Liver (tissue), 9 donors: ENCODE results near the gene IRF4. TPM values are rescaled to one million over a fixed set of nuclear protein-coding genes. Genes with fewer than 3 reads are reported as not detected.

Experiments
- DNase-seq: peaks from one replicate; pipeline ENCODE4 v3.0.0-alpha.2; 2017; ENCODE audit warnings: low spot score
- H3K27ac ChIP-seq, 2 donors: one replicate each; pipeline ENCODE4 v1.7.0; 2013; ENCODE audit warnings: inconsistent platforms in 2 of 2, low read length in 2 of 2, control low read depth in 1 of 2, low read depth in 1 of 2, mild to moderate bottlenecking in 1 of 2
- H3K27me3 ChIP-seq, 4 donors: one replicate each; pipeline versions ENCODE4 v1.6.1 to v1.7.0; 2013; ENCODE audit warnings: low read length in 3 of 4, inconsistent platforms in 1 of 4, mild to moderate bottlenecking in 1 of 4, moderate library complexity in 1 of 4; ENCODE audit not compliant: control insufficient read depth in 4 of 4, insufficient read depth in 4 of 4
- H3K36me3 ChIP-seq, 4 donors: one replicate each; pipeline versions ENCODE4 v1.6.1 to v1.7.0; 2013; ENCODE audit warnings: low read length in 3 of 4, mild to moderate bottlenecking in 3 of 4, low read depth in 1 of 4, moderate library complexity in 1 of 4; ENCODE audit not compliant: control insufficient read depth in 4 of 4, insufficient read depth in 3 of 4
- H3K4me1 ChIP-seq, 4 donors: one replicate each; pipeline versions ENCODE4 v1.6.1 to v1.7.0; 2013; ENCODE audit warnings: low read length in 3 of 4, mild to moderate bottlenecking in 3 of 4, moderate library complexity in 1 of 4; ENCODE audit not compliant: control insufficient read depth in 4 of 4, insufficient read depth in 4 of 4
- H3K4me3 ChIP-seq, 3 donors: one replicate each; pipeline versions ENCODE4 v1.6.1 to v1.7.0; 2013; ENCODE audit warnings: low read length in 3 of 3, control low read depth in 1 of 3, low read depth in 1 of 3, mild to moderate bottlenecking in 1 of 3
- H3K9ac ChIP-seq, 2 donors: one replicate each; pipeline ENCODE4 v1.7.0; 2013; ENCODE audit warnings: low read length in 2 of 2, mild to moderate bottlenecking in 2 of 2, moderate library complexity in 2 of 2, control low read depth in 1 of 2, low read depth in 1 of 2
- H3K9me3 ChIP-seq, 4 donors: one replicate each; pipeline versions ENCODE4 v1.6.1 to v1.7.0; 2013; ENCODE audit warnings: low read length in 3 of 4; ENCODE audit not compliant: control insufficient read depth in 4 of 4
- EGR1 ChIP-seq, 2 donors: IDR thresholded peaks; 2 replicates each; pipeline ENCODE4 v1.6.1; 2016 to 2018; ENCODE audit warnings: antibody characterized with exemption in 2 of 2, low read depth in 2 of 2
- FOXA1 ChIP-seq: IDR thresholded peaks from 2 replicates; pipeline ENCODE4 v1.6.1; 2016; ENCODE audit warnings: antibody characterized with exemption
- FOXA2 ChIP-seq: IDR thresholded peaks from 2 replicates; pipeline ENCODE4 v1.6.1; 2016; ENCODE audit warnings: antibody characterized with exemption
- GABPA ChIP-seq, 2 donors: IDR thresholded peaks in 1 of 2; conservative IDR thresholded peaks in 1 of 2; 2 replicates each; pipeline ENCODE4 v1.6.1; 2016; ENCODE audit warnings: antibody characterized with exemption in 2 of 2, mild to moderate bottlenecking in 1 of 2, moderate library complexity in 1 of 2
- HNF4A ChIP-seq, 2 donors: conservative IDR thresholded peaks; 2 replicates each; pipeline ENCODE4 v1.6.1; 2016; ENCODE audit warnings: antibody characterized with exemption in 2 of 2, mild to moderate bottlenecking in 2 of 2
- HNF4G ChIP-seq: IDR thresholded peaks from 2 replicates; pipeline ENCODE4 v1.6.1; 2016; ENCODE audit warnings: antibody characterized with exemption
- JUND ChIP-seq, 2 donors: IDR thresholded peaks; 2 replicates each; pipeline ENCODE4 v1.6.1; 2016; ENCODE audit warnings: antibody characterized with exemption in 2 of 2
- NR2F2 ChIP-seq: IDR thresholded peaks from 2 replicates; pipeline ENCODE4 v1.6.1; 2016; ENCODE audit warnings: antibody characterized with exemption
- RXRA ChIP-seq, 2 donors: IDR thresholded peaks; 2 replicates each; pipeline ENCODE4 v1.6.1; 2017 to 2018; ENCODE audit warnings: antibody characterized with exemption in 2 of 2, mild to moderate bottlenecking in 1 of 2
- SP1 ChIP-seq: IDR thresholded peaks from 2 replicates; pipeline ENCODE4 v1.6.1; 2018; ENCODE audit warnings: antibody characterized with exemption, mild to moderate bottlenecking
- TAF1 ChIP-seq: conservative IDR thresholded peaks from 2 replicates; pipeline ENCODE4 v1.6.1; 2016; ENCODE audit warnings: antibody characterized with exemption, mild to moderate bottlenecking
- YY1 ChIP-seq: IDR thresholded peaks from 2 replicates; pipeline ENCODE4 v1.6.1; 2016; ENCODE audit warnings: antibody characterized with exemption, mild to moderate bottlenecking
- WGBS: extraction: QIAGEN DNeasy Blood & Tissue Kit; methylation state at CpG from one replicate; pipeline ENCODE4 v1.1.7; 2013; 5-methylcytosine and 5-hydroxymethylcytosine counted together
- polyA plus RNA-seq, 2 donors: library from polyadenylated mRNA; stranded (reverse) in 1 of 2; unstranded in 1 of 2; fragments of 200-250 nt in 1 of 2; fragments of >200 nt in 1 of 2; fragmentation: Nextera tagmentation in 1 of 2; extraction: Ambion mirVana in 1 of 2; gene quantifications; one replicate each; pipeline versions ENCODE4 v1.2.1 to v1.2.3, GENCODE V29; 2013 to 2015
- total RNA-seq, 2 donors: library from RNA; depleted of rRNA; stranded (reverse); fragments of >200 nt; gene quantifications; one replicate each; pipeline ENCODE4 v1.2.3, GENCODE V29; 2014
- TF ChIP-seq, protein P1 (sequence below): IDR thresholded peaks from 2 replicates; pipeline ENCODE4 v1.6.1; 2016; ENCODE audit warnings: antibody characterized with exemption
- TF ChIP-seq, protein P2 (sequence below): IDR thresholded peaks from 2 replicates; pipeline ENCODE4 v1.6.1; 2016; ENCODE audit warnings: antibody characterized with exemption
- TF ChIP-seq, protein P3 (sequence below): fragments of 150-350 bp; IDR thresholded peaks from 2 replicates; pipeline ENCODE4 v1.5.1; 2017; ENCODE audit warnings: improper control_type of control experiment, low read depth, low read length; ENCODE audit not compliant: missing input control
- TF ChIP-seq, protein P4 (sequence below): IDR thresholded peaks from 2 replicates; pipeline ENCODE4 v1.6.1; 2016; ENCODE audit warnings: antibody characterized with exemption, mild to moderate bottlenecking
- donor health status: healthy.
- donor health status: healthy.
- donor health status: healthy.
- donor health status: healthy.
- donor health status: healthy.

Gene IRF4
- total and polyA plus RNA-seq, 4 donors: 0.68 to 1.6 (median 1.1) TPM

DNA sequence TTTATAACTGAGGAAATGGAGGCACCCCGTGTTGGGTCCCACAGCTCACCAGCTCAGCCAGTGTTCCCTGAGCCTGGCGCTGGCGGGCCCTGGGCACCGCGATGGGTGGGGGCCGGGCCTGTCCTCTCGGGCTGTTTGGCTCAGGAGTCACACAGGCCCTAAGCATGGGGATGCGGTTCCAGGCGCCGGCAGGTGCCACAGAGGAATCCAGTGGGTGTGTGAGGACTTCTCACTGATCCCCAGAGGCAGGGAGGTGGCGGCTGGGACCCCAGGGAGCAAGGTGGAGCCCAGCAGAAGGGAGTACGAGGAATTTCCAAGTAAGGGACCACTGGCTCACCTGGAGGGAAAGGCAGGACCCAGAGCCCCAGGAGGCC, 57.5 kb downstream of the IRF4 start:
- no peak overlapping the region for H3K4me3 ChIP-seq
- peaks cover 0 to 2% (median 0%) of the 10 kb centered on the region in 4 donors for H3K27me3 ChIP-seq
- no peak overlapping the region for H3K27ac ChIP-seq
- no peaks in the 10 kb centered on the region for H3K4me1 ChIP-seq
- 90% methylated on average over 12 of the region's 12 CpGs for WGBS
- H3K9me3 ChIP-seq: no peaks in the 10 kb centered on the region
- TF ChIP-seq FOXA2: no peak
- no peak for TF ChIP-seq SP1
- no peak for TF ChIP-seq HNF4A (conservative IDR thresholded peaks at IDR 0.05)
- no peak for TF ChIP-seq HNF4G
- TF ChIP-seq, protein P1, sequence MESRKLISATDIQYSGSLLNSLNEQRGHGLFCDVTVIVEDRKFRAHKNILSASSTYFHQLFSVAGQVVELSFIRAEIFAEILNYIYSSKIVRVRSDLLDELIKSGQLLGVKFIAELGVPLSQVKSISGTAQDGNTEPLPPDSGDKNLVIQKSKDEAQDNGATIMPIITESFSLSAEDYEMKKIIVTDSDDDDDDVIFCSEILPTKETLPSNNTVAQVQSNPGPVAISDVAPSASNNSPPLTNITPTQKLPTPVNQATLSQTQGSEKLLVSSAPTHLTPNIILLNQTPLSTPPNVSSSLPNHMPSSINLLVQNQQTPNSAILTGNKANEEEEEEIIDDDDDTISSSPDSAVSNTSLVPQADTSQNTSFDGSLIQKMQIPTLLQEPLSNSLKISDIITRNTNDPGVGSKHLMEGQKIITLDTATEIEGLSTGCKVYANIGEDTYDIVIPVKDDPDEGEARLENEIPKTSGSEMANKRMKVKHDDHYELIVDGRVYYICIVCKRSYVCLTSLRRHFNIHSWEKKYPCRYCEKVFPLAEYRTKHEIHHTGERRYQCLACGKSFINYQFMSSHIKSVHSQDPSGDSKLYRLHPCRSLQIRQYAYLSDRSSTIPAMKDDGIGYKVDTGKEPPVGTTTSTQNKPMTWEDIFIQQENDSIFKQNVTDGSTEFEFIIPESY: no peak
- TF ChIP-seq EGR1 (IDR thresholded peaks at IDR 0.05; ENCODE audit: low read depth in 2 of 2): no peak
- TF ChIP-seq, protein P2, sequence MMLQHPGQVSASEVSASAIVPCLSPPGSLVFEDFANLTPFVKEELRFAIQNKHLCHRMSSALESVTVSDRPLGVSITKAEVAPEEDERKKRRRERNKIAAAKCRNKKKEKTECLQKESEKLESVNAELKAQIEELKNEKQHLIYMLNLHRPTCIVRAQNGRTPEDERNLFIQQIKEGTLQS: no peak
- no peak for TF ChIP-seq FOXA1
- TF ChIP-seq, protein P3, sequence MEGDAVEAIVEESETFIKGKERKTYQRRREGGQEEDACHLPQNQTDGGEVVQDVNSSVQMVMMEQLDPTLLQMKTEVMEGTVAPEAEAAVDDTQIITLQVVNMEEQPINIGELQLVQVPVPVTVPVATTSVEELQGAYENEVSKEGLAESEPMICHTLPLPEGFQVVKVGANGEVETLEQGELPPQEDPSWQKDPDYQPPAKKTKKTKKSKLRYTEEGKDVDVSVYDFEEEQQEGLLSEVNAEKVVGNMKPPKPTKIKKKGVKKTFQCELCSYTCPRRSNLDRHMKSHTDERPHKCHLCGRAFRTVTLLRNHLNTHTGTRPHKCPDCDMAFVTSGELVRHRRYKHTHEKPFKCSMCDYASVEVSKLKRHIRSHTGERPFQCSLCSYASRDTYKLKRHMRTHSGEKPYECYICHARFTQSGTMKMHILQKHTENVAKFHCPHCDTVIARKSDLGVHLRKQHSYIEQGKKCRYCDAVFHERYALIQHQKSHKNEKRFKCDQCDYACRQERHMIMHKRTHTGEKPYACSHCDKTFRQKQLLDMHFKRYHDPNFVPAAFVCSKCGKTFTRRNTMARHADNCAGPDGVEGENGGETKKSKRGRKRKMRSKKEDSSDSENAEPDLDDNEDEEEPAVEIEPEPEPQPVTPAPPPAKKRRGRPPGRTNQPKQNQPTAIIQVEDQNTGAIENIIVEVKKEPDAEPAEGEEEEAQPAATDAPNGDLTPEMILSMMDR: no peak
- TF ChIP-seq TAF1: no peak
- no peak for TF ChIP-seq YY1
- TF ChIP-seq RXRA (IDR thresholded peaks at IDR 0.05): no peak
- TF ChIP-seq, protein P4, sequence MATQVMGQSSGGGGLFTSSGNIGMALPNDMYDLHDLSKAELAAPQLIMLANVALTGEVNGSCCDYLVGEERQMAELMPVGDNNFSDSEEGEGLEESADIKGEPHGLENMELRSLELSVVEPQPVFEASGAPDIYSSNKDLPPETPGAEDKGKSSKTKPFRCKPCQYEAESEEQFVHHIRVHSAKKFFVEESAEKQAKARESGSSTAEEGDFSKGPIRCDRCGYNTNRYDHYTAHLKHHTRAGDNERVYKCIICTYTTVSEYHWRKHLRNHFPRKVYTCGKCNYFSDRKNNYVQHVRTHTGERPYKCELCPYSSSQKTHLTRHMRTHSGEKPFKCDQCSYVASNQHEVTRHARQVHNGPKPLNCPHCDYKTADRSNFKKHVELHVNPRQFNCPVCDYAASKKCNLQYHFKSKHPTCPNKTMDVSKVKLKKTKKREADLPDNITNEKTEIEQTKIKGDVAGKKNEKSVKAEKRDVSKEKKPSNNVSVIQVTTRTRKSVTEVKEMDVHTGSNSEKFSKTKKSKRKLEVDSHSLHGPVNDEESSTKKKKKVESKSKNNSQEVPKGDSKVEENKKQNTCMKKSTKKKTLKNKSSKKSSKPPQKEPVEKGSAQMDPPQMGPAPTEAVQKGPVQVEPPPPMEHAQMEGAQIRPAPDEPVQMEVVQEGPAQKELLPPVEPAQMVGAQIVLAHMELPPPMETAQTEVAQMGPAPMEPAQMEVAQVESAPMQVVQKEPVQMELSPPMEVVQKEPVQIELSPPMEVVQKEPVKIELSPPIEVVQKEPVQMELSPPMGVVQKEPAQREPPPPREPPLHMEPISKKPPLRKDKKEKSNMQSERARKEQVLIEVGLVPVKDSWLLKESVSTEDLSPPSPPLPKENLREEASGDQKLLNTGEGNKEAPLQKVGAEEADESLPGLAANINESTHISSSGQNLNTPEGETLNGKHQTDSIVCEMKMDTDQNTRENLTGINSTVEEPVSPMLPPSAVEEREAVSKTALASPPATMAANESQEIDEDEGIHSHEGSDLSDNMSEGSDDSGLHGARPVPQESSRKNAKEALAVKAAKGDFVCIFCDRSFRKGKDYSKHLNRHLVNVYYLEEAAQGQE: no peak
- no peak for TF ChIP-seq NR2F2
- H3K9ac ChIP-seq: no peak overlapping the region
- no peak for DNase-seq
- H3K36me3 ChIP-seq: no peaks in the 10 kb centered on the region

DNA sequence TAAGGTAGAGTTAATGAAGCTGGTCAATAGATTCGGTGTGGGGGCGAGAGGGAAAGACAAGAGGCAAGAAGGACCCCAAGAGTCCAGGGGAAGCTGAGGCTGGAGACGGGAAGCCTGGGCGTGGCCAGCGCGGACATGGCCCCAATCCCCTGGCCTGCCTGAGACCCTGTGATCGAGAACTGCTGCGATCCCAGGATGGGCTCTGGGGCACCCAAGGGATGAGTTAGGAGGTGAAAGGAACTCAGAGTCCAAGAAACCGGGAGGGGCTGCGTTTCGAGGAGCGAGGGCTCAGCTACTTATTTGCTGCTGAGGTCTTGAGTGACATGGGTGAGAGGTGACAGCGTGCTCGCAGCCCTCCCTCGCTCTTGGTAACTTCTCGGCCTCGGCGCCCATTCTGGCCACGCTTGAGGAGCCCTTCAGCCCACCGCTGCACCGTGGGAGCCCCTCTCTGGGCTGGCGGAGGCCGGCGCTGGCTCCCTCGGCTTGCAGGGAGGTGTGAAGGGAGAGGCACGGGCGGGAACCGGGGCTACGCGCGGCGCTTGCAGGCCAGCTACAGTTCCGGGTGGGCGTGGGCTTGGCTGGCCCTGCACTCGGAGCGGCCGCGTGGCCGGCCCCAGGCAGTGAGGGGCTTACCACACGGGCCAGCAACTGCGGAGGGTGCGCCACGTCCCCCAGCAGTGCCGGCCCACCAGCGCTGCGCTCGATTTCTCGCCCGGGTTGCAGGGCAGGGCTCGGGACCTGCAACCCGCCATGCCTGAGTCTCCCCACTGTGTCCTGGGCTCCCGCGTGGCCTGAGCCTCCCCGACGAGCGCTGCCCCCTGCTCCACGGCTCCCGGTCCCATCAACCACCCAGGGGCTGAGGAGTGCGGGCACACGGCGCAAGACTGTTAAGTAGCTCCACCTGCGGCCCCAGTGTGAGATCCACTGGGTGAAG, 58.2 kb downstream of the IRF4 start:
- H3K9ac ChIP-seq: no peak overlapping the region
- TF ChIP-seq, protein P4: no peak
- TF ChIP-seq NR2F2 (no peak), TAF1 (no peak), FOXA1 (no peak), FOXA2 (no peak), JUND (IDR thresholded peaks at IDR 0.05) (no peak), GABPA (IDR thresholded peaks at IDR 0.05 in 1 of 2, conservative IDR thresholded peaks at IDR 0.05 in 1 of 2) (no peak), YY1 (no peak), HNF4A (conservative IDR thresholded peaks at IDR 0.05) (no peak), RXRA (IDR thresholded peaks at IDR 0.05) (no peak), HNF4G (no peak)
- TF ChIP-seq, protein P2: no peak
- TF ChIP-seq, protein P1: no peak
- no peak overlapping the region for H3K27ac ChIP-seq
- H3K27me3 ChIP-seq: peaks cover 0 to 2% (median 0%) of the 10 kb centered on the region in 4 donors
- H3K4me1 ChIP-seq: no peaks in the 10 kb centered on the region
- no peak for DNase-seq
- no peaks in the 10 kb centered on the region for H3K9me3 ChIP-seq
- H3K4me3 ChIP-seq: no peak overlapping the region
- 94% methylated on average over 62 of the region's 62 CpGs for WGBS
- H3K36me3 ChIP-seq: no peaks in the 10 kb centered on the region
